ENCODE measurements around the gene CA6. TPM values are rescaled to one million over a fixed set of nuclear protein-coding genes. Genes with fewer than 3 reads are reported as not detected.
A peak's percentile ranks its signal among the peaks of the same experiment; 100 is the strongest.
"Not testable (repeated sequence)": the region's sequence is repeated elsewhere in the genome, so short reads cannot be mapped to it uniquely, and the experiment has no call there.

Gene CA6
- total RNA-seq, 1 donor from 2014 or later: not detected

DNA sequence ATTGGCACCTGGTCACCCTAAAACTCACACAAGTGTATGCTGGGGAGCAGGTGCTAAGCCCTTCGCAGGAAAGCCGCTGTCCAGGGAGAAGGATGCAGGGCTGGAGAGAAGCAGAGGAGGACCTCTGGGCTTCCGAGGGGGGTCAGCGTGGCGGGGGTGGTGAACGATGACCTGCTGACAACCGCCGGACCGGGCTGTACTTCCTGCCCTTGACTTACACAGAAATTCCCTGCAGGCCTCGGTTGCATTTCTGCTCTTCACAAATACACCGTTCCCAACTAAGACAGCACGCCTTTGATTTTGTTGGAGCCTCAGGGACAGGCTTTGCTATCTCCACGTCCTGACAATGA, 42.9 kb downstream of the CA6 start:
- Mint-ChIP-seq H3K27me3 (ENCODE audit: low read depth) (no peaks in the 10 kb centered on the region), H3K4me3 (no peak overlapping the region)
- TF ChIP-seq, protein P1, sequence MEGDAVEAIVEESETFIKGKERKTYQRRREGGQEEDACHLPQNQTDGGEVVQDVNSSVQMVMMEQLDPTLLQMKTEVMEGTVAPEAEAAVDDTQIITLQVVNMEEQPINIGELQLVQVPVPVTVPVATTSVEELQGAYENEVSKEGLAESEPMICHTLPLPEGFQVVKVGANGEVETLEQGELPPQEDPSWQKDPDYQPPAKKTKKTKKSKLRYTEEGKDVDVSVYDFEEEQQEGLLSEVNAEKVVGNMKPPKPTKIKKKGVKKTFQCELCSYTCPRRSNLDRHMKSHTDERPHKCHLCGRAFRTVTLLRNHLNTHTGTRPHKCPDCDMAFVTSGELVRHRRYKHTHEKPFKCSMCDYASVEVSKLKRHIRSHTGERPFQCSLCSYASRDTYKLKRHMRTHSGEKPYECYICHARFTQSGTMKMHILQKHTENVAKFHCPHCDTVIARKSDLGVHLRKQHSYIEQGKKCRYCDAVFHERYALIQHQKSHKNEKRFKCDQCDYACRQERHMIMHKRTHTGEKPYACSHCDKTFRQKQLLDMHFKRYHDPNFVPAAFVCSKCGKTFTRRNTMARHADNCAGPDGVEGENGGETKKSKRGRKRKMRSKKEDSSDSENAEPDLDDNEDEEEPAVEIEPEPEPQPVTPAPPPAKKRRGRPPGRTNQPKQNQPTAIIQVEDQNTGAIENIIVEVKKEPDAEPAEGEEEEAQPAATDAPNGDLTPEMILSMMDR (IDR thresholded peaks at IDR 0.05; ENCODE audit: unreplicated experiment): no peak

DNA sequence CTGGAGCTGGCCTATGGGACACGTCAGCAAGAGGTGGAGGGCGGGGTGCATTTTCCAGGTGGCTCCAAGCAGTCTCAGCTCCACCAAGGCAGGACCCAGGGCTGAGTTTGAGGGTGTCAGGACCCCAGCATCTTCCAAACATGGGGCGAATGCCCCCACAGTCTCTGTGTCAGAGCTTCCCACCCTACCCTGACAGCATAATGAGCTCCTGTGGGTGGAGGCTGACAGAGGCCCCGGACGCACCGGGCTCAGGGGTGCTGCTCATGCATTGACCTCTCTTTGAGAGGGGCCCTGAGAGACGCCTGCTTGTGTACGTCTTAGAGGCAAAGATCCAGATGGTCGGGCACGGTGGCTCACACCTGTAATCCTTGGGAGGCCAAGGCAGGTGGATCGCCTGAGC, 43.4 kb downstream of the CA6 start:
- Mint-ChIP-seq H3K27me3 (ENCODE audit: low read depth) (no peaks in the 10 kb centered on the region), H3K27ac (no peak overlapping the region), H3K9me3 (peaks cover 9% of the 10 kb centered on the region), H3K4me1 (no peaks in the 10 kb centered on the region), H3K36me3 (no peaks in the 10 kb centered on the region), H3K4me3 (no peak overlapping the region)
- TF ChIP-seq, protein P1 (IDR thresholded peaks at IDR 0.05; ENCODE audit: unreplicated experiment): no peak
- no peak for DNase-seq (ENCODE audit: low spot score in 2 of 2, unreplicated experiment in 2 of 2)

More for the DNA sequence above, 42.9 kb downstream of the CA6 start:
- H3K36me3 Mint-ChIP-seq: no peaks in the 10 kb centered on the region
- no peaks in the 10 kb centered on the region for H3K4me1 Mint-ChIP-seq
- DNase-seq (ENCODE audit: low spot score in 2 of 2, unreplicated experiment in 2 of 2): no peak
- H3K9me3 Mint-ChIP-seq: peaks cover 9% of the 10 kb centered on the region
- H3K27ac Mint-ChIP-seq: no peak overlapping the region

DNA sequence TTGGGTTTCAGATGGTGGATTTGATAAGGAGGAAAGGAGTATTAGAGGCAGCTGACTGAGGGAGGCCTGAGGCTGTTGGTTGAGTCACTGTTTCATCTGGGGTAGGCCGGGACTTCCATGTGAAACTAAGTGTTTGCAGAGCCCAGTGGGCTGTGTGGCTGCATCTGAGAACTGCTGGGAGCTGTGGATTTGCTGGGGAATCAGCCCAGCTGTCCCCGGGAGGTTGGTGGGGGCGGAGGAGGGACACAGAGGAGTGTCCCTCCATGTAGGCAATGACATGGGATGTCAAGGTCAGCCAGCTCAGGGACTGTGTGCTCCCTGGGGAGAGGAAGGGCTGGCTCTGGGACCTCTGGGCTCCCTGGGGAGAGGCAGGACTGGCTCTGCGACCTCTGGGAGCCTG, 44.2 kb downstream of the CA6 start:
- TF ChIP-seq, protein P1 (IDR thresholded peaks at IDR 0.05; ENCODE audit: unreplicated experiment): no peak
- H3K27me3 Mint-ChIP-seq (ENCODE audit: low read depth): no peaks in the 10 kb centered on the region
- no peak overlapping the region for H3K27ac Mint-ChIP-seq
- H3K4me1 Mint-ChIP-seq: no peaks in the 10 kb centered on the region
- DNase-seq (ENCODE audit: low spot score in 2 of 2, unreplicated experiment in 2 of 2): no peak
- H3K9me3 Mint-ChIP-seq: peaks cover 9% of the 10 kb centered on the region
- H3K36me3 Mint-ChIP-seq: no peaks in the 10 kb centered on the region
- no peak overlapping the region for H3K4me3 Mint-ChIP-seq

DNA sequence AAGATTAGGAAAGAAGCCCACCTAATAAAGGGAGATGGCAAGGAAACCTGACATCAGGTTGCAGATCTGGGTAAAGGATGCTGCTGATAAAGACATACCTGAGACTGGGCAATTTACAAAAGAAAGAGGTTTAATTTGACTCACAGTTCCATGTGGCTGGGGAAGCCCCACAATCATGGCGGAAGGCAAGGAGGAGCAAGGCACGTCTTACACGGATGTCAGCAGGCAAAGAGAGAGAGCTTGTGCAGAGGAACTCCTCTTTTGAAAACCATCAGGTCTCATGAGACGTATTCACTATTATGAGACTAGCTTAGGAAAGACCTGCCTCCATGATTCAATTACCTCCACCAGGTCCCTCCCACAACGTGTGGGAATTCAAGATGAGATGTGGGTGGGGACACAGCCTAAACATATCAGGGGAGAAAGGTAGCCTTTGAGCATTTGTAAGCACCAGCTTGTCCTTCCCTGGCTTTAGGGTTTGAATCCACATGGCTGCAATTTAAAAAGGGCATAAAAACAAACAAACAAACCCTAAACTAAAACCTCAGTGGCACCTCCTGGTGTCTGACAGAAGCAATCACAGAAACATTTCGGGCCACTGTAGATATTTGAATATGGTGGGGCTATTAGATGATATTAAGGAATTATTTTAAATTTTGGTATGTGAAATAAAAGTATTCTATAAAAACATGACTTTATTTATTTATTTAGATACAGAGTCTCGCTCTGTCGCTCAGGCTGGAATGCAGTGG, 47.4 kb downstream of the CA6 start:
- no peak for DNase-seq (ENCODE audit: low spot score in 2 of 2, unreplicated experiment in 2 of 2)
- no peaks in the 10 kb centered on the region for H3K27me3 Mint-ChIP-seq (ENCODE audit: low read depth)
- TF ChIP-seq, protein P1 (IDR thresholded peaks at IDR 0.05; ENCODE audit: unreplicated experiment): peak; percentile 16
- no peaks in the 10 kb centered on the region for H3K4me1 Mint-ChIP-seq
- H3K4me3 Mint-ChIP-seq: no peak overlapping the region
- peaks cover 9% of the 10 kb centered on the region for H3K9me3 Mint-ChIP-seq
- no peak overlapping the region for H3K27ac Mint-ChIP-seq
- no peaks in the 10 kb centered on the region for H3K36me3 Mint-ChIP-seq

DNA sequence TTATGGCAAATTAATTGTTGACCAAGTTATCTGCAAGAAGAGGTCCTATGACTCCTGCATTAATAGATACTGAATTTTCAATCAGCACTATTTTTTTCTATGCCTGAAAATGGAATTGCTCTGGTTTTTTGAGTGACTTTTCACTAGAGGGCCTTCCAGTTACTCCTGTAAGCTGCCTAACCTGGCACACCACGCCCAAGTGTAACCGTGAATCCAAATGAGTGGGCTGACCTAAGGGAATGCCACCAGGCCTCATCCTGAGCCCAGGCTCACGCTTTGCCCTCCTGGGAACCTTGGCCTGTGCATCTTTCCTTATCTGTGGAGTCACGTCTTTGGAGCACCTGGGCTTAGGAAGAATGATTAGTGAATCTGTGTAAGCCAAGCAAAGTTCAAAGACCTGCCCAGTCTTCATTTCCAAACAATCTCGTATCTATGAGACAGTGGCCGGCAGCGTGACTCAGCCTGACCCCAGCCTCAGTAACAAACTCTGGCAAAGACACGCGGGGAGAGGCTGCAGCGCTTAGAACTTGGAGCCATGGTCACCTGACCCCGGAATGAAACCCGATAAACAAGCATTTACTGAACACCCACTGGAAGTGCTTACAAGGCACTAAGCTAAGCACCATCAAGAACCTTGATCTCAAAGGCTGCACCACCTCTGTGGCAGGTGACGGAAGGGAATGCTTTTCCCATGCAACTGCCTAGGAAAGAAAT, 48.5 kb downstream of the CA6 start:
- not testable (repeated sequence) for H3K27me3 Mint-ChIP-seq (ENCODE audit: low read depth); H3K36me3 Mint-ChIP-seq; H3K27ac Mint-ChIP-seq; H3K4me1 Mint-ChIP-seq; H3K4me3 Mint-ChIP-seq; DNase-seq (ENCODE audit: low spot score in 2 of 2, unreplicated experiment in 2 of 2)
- peaks cover 15% of the 10 kb centered on the region for H3K9me3 Mint-ChIP-seq

DNA sequence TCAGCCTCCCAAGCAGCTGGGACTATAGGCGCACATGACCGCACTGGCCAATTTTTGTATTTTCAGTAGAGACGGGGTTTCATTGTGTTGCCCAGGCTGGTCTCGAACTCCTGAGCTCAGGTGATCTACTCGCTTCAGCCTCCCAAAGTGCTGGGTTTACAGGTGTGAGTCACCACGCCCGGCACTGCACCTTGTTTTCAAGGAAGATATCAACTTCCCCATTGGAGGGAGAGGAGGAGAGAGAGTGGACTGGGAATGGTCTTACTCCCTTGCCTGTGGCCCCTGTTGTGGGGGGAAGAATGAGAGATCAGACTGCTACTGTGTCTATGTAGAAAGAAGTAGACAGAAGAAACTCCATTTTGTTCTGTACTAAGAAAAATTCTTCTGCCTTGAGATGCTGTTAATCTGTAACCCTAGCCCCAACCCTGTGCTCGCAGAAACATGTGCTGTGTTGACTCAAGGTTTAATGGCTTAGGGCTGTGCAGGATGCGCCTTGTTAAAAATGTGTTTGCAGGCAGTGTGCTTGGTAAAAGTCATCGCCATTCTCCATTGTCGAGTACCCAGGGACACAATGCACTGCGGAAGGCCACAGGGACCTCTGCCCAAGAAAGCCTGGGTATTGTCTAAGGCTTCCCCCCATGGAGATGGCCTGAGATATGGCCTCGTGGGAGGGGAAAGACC, 56.0 kb downstream of the CA6 start:
- not testable (repeated sequence) for H3K27me3 Mint-ChIP-seq (ENCODE audit: low read depth); DNase-seq (ENCODE audit: low spot score in 2 of 2, unreplicated experiment in 2 of 2); H3K27ac Mint-ChIP-seq; H3K4me3 Mint-ChIP-seq; H3K36me3 Mint-ChIP-seq; H3K9me3 Mint-ChIP-seq
- H3K4me1 Mint-ChIP-seq: peaks cover 11% of the 10 kb centered on the region

DNA sequence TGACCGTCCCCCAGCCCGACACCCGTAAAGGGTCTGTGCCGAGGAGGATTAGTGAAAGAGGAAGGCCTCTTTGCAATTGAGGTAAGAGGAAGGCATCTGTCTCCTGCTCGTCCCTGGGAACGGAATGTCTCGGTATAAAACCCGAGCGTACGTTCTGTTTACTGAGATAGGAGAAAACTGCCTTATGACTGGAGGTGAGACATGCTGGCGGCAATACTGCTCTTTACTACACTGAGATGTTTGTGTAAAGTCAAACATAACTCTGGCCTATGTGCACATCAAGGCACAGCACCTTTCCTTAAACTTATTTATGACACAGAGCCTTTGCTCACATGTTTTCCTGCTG, 56.5 kb downstream of the CA6 start:
- H3K27me3 Mint-ChIP-seq (ENCODE audit: low read depth); H3K36me3 Mint-ChIP-seq; H3K9me3 Mint-ChIP-seq; DNase-seq (ENCODE audit: low spot score in 2 of 2, unreplicated experiment in 2 of 2); H3K27ac Mint-ChIP-seq; H3K4me3 Mint-ChIP-seq: not testable (repeated sequence)
- H3K4me1 Mint-ChIP-seq: peaks cover 11% of the 10 kb centered on the region

Measured in mesothelial cell of epicardium (in vitro differentiated cells).